Suppressor macrophage (primary cell): ENCODE data around the gene C1QTNF12.
"Not testable (repeated sequence)": the region's sequence is repeated elsewhere in the genome, so short reads cannot be mapped to it uniquely, and the experiment has no call there.

ENCODE experiments used
- DNase-seq, 4 experiments: peaks; one replicate each; pipeline ENCODE4 v3.0.0-alpha.2; 2020 to 2022

Gene C1QTNF12

DNA sequence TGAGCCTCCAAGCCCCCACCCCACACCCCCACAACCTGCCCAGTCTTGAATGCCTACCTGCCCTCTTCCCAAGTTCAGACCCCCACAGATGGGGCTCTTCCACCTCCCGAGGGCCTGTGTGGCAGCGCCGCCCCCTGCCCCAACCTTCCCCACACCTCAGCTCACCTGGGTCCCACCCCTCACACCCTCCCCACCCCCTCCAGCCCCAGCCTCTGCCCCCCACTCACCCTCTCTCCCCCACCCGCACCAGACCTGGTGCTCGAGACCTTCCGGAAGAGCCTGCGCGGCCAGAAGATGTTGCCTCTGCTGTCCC is 49.4 kb downstream of the C1QTNF12 start:
- DNase-seq = no peak

DNA sequence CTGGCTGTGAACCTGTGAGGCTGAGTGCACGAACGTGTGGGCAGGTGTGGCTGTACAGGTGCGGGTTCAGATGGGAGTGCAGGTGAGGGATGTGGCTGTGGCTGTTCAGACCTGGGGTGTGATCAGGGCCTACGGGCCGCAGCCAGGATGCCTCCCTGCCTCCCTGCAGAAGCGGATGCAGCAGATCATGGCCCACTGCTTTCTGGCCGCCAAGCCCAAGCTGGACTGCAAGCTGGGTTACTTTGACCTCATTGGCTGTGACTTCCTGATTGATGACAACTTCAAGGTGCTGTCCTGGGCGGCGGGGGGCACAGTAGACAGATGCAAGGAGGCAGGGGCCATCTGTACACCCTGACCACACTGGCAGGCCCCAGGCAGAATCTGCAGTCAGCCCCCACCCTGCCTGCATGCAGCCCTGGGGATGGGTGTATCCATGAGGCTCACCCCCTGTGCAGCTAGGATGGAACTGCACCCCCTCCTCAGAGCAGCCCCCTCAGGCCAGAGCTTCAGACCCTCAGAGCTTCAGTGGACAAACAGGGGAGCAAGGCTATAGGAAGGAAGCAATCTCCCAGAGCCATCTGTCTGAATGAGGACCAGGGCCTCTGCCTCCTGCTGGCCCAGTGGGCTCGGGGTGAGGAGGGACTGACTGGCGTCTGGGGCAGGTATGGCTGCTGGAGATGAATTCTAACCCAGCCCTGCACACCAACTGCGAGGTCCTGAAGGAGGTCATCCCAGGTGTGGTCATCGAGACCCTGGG is 49.9 kb downstream of the C1QTNF12 start:
- no peak for DNase-seq

DNA sequence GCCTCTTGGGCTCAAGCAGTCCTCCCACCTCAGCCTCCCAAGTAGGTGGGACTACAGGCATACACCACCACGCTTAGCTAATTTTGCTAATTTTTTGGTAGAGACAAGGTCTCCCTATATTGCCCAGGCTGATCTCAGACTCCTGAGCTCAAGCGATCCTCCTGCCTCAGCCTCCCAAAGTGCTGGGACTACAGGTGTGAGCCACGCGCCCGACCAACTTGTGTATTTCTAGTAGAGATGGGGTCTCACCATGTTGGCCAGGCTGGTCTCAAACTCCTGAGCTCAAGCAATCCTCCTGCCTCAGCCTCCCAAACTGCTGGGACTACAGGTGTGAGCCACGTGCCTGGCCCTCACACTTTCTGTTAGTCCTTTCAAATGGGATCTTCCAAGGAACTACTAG is 50.8 kb downstream of the C1QTNF12 start:
- DNase-seq = not testable (repeated sequence)

DNA sequence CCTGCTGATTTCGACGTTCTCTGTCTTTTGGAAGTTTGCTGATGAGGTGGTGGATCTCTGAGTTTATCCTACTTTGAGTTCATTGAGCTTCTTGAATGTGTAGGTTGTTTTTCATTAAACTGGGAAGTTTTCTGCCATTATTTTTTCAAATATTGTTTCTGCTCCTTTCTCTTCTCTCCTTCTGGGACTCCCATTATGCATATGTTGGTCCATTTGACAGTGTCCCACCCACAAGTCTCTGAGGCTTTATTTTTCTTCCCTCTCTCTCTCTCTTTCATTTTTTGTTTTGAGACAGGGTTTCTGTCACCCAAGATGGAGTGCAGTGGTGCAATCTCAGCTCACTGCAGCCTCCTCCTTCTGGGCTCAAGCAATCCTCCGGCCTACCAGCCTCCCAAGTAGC is 51.8 kb downstream of the C1QTNF12 start:
- DNase-seq = no peak
